B cell (primary cell): ENCODE data around the gene LRP2. TPM values are rescaled to one million over a fixed set of nuclear protein-coding genes. Genes with fewer than 3 reads are reported as not detected.

Source experiments
- ATAC-seq: fragments of 200-7000 bp; cut with Tn5 transposase; one replicate; pipeline ENCODE4 v1.10.0; 2021; ENCODE audit warnings: low read depth, mild to moderate bottlenecking, moderate number of reproducible peaks, moderate library complexity
- CTCF ChIA-PET: fragments of 350-600 bp; sonication (Branson Sonifier 250); formaldehyde crosslinking; loops from one replicate; lab custom pipeline; 2021; ENCODE audit warnings: antibody characterized with exemption, inconsistent platforms; lab: Charles Lee
- POLR2A ChIA-PET: fragments of 350-600 bp; sonication (Branson Sonifier 250); formaldehyde crosslinking; loops from one replicate; lab custom pipeline; 2021; ENCODE audit warnings: antibody characterized with exemption; lab: Charles Lee
- DNase-seq: peaks from one replicate; pipeline ENCODE4 v3.0.0; 2013
- H2AFZ ChIP-seq: 2 replicates; pipeline ENCODE4 v1.6.1; 2012; ENCODE audit warnings: mild to moderate bottlenecking, low read depth, low read length; ENCODE audit not compliant: insufficient read depth, poor library complexity, severe bottlenecking
- H3K27ac ChIP-seq, 2 donors: 1 replicate in 1 of 2; 2 replicates in 1 of 2; pipeline ENCODE4 v1.5.1; 2012 to 2013; ENCODE audit warnings: low read length in 2 of 2, mild to moderate bottlenecking in 2 of 2, moderate library complexity in 1 of 2
- H3K27me3 ChIP-seq, 4 experiments: fragments of 200-600 bp in 1 of 4; sonication (generic) in 1 of 4; replicated peaks in 1 of 4; 1 replicate in 2 of 4; 2 replicates in 2 of 4; pipeline versions ENCODE4 v1.6.1 to v1.7.0; 2013 to 2016; ENCODE audit warnings: low read length in 3 of 4, mild to moderate bottlenecking in 2 of 4, mixed read lengths in 1 of 4, moderate library complexity in 1 of 4; ENCODE audit not compliant: insufficient read depth in 4 of 4, control insufficient read depth in 3 of 4; ENCODE audit errors: control extremely low read depth in 1 of 4
- H3K36me3 ChIP-seq, 2 experiments: replicated peaks in 1 of 2; 1 replicate in 1 of 2; 2 replicates in 1 of 2; pipeline versions ENCODE4 v1.6.1 to v1.7.1; 2013; ENCODE audit warnings: low read length in 1 of 2; ENCODE audit not compliant: insufficient read depth in 2 of 2, control insufficient read depth in 1 of 2; ENCODE audit errors: control extremely low read depth in 1 of 2, extremely low read depth in 1 of 2
- H3K4me1 ChIP-seq, 2 donors: fragments of 200-600 bp in 1 of 2; sonication (generic) in 1 of 2; 1 replicate in 1 of 2; 2 replicates in 1 of 2; pipeline versions ENCODE4 v1.5.1 to v1.6.1; 2013 to 2017; ENCODE audit warnings: low read length in 2 of 2; ENCODE audit not compliant: control insufficient read depth in 2 of 2, insufficient read depth in 2 of 2
- H3K4me2 ChIP-seq: replicated peaks from 2 replicates; pipeline ENCODE3; 2012; ENCODE audit warnings: mild to moderate bottlenecking, low read depth, low read length; ENCODE audit not compliant: poor library complexity, severe bottlenecking
- H3K4me3 ChIP-seq, 5 experiments: fragments of 200-600 bp in 1 of 5; sonication (generic) in 1 of 5; 1 replicate in 3 of 5; 2 replicates in 2 of 5; pipeline versions ENCODE4 v1.5.1 to v1.7.0; 2011 to 2016; ENCODE audit warnings: low read length in 4 of 5, mild to moderate bottlenecking in 4 of 5, low read depth in 2 of 5, control low read depth in 1 of 5, moderate library complexity in 1 of 5; ENCODE audit not compliant: insufficient read depth in 1 of 5; ENCODE audit errors: control extremely low read depth in 1 of 5, extremely low read depth in 1 of 5
- H3K79me2 ChIP-seq: fragments of 200-600 bp; sonication (generic); one replicate; pipeline ENCODE4 v1.6.0; 2016; ENCODE audit warnings: low read length; ENCODE audit not compliant: control insufficient read depth, insufficient read depth
- H3K9ac ChIP-seq: fragments of 200-600 bp; sonication (generic); 2 replicates; pipeline ENCODE4 v1.6.1; 2017; ENCODE audit warnings: mild to moderate bottlenecking, low read length, moderate library complexity
- H3K9me3 ChIP-seq, 3 donors: one replicate each; pipeline versions ENCODE4 v1.6.1 to v1.7.1; 2013; ENCODE audit warnings: low read length in 2 of 3; ENCODE audit not compliant: control insufficient read depth in 2 of 3, insufficient read depth in 1 of 3; ENCODE audit errors: control extremely low read depth in 1 of 3
- H4K20me1 ChIP-seq: 2 replicates; pipeline ENCODE4 v1.6.0; 2012; ENCODE audit warnings: mild to moderate bottlenecking, low read length; ENCODE audit not compliant: insufficient read depth, control insufficient read depth, poor library complexity, severe bottlenecking
- H3K27ac Mint-ChIP-seq: one replicate; pipeline ENCODE4 v1.8.0; 2021; ENCODE audit warnings: mixed read lengths
- H3K27me3 Mint-ChIP-seq: one replicate; pipeline ENCODE4 v1.8.0; 2021; ENCODE audit warnings: mixed read lengths
- H3K4me1 Mint-ChIP-seq: one replicate; pipeline ENCODE4 v1.8.0; 2021; ENCODE audit warnings: mixed read lengths
- H3K4me3 Mint-ChIP-seq: one replicate; pipeline ENCODE4 v1.8.0; 2021; ENCODE audit warnings: mixed read lengths
- H3K9me3 Mint-ChIP-seq: one replicate; pipeline ENCODE4 v1.8.0; 2022; ENCODE audit warnings: mixed read lengths; ENCODE audit not compliant: insufficient read depth
- EZH2 ChIP-seq: IDR thresholded peaks from 2 replicates; pipeline ENCODE4 v1.6.1; 2012; ENCODE audit warnings: borderline replicate concordance, low read depth, mild to moderate bottlenecking, moderate library complexity, low read length; ENCODE audit not compliant: insufficient read depth, poor library complexity, severe bottlenecking
- WGBS: methylation state at CpG from one replicate; pipeline ENCODE4 v1.1.5; 2013; ENCODE audit warnings: missing lambda C conversion rate; ENCODE audit not compliant: insufficient coverage; 5-methylcytosine and 5-hydroxymethylcytosine counted together
- intact Hi-C: fragments of 100-400 bp; cut with micrococcal nuclease; formaldehyde crosslinking; loops from one replicate; pipeline ENCODE4 v1.10.0; 2022
- polyA plus RNA-seq: library from polyadenylated mRNA; depleted of rRNA; stranded (reverse); fragments of >200 nt; gene quantifications from 2 replicates; pipeline ENCODE4 v1.2.3, GENCODE V29; 2012
- total RNA-seq, 2 donors: library from RNA; stranded (reverse); fragments of 120-200 nt in 1 of 2; gene quantifications; 1 replicate in 1 of 2; 2 replicates in 1 of 2; pipeline versions ENCODE4 v1.2.3 to v1.2.4, GENCODE V29; 2013 to 2022
- TF ChIP-seq, protein P1 (sequence below): fragments of 200-600 bp; IDR thresholded peaks from one replicate; pipeline ENCODE4 v1.8.0; 2022; ENCODE audit warnings: antibody characterized with exemption, mild to moderate bottlenecking

The LRP2 gene
- total and polyA plus RNA-seq, 2 donors (not counting 1 experiment from before 2014, with no cell fraction given) = not detected

DNA sequence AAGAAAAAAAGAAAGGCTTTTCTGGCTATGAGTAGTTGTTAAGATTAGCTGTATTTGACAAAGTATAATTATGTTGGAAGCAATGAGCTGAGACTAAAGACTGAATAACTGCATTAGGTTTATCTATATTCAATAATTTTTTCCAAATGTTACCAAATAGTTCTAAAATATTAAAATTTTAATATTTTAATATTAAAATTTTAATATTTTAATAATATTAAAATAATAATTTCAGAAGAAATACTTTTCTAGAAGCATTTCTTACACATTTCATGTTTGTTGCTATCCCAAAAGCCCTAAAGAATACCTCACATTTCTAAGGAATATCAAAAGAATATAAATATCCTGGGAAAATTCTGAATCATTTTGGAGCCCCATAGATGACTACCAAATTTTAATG is 74.7 kb downstream of the LRP2 start:
- H3K9me3 Mint-ChIP-seq = no peaks in the 10 kb centered on the region
- POLR2A ChIA-PET = no interaction called here

DNA sequence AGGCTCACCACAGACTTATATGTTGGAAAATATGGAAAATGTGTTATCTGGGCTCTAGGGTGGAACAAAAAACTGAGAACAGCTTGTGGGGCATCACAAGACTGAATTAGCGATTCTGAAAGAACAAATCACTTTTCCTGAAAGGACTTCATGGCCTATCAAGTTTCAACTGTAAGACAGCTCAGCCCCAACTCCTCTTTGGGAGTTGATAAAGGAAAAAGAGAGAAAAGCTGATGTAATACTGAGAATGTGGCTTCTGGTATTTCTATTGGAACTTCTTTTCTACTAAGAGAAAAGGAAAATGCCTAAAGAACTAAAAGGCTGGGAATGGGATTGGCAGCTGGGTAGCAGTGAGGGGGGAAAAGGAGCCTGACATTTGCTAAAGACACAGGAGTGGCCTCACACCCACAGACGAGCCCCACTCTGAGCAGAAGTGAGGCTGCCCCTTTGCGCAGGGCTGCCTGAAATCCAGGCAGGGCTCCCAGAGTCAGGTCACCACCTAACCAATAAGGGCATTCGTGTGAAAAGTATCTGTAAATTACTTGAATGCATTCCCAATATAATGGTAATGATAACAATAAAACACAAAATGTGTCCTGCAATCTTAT is 75.6 kb downstream of the LRP2 start:
- Histone ChIP-seq H3K27me3 (no peaks in the 10 kb centered on the region), H3K79me2 (no peaks in the 10 kb centered on the region), H3K36me3 (no peaks in the 10 kb centered on the region), H4K20me1 (no peaks in the 10 kb centered on the region), H3K9me3 (no peaks in the 10 kb centered on the region), H3K4me1 (no peaks in the 10 kb centered on the region), H3K4me3 (no peak overlapping the region), H2AFZ (no peak overlapping the region), H3K27ac (no peak overlapping the region), H3K4me2 (no peak overlapping the region), H3K9ac (no peak overlapping the region)
- Mint-ChIP-seq H3K4me3 (no peak overlapping the region), H3K4me1 (no peaks in the 10 kb centered on the region), H3K9me3 (no peaks in the 10 kb centered on the region), H3K27ac (no peak overlapping the region), H3K27me3 (peaks cover 4% of the 10 kb centered on the region)
- TF ChIP-seq EZH2 = no peak
- TF ChIP-seq, protein P1, sequence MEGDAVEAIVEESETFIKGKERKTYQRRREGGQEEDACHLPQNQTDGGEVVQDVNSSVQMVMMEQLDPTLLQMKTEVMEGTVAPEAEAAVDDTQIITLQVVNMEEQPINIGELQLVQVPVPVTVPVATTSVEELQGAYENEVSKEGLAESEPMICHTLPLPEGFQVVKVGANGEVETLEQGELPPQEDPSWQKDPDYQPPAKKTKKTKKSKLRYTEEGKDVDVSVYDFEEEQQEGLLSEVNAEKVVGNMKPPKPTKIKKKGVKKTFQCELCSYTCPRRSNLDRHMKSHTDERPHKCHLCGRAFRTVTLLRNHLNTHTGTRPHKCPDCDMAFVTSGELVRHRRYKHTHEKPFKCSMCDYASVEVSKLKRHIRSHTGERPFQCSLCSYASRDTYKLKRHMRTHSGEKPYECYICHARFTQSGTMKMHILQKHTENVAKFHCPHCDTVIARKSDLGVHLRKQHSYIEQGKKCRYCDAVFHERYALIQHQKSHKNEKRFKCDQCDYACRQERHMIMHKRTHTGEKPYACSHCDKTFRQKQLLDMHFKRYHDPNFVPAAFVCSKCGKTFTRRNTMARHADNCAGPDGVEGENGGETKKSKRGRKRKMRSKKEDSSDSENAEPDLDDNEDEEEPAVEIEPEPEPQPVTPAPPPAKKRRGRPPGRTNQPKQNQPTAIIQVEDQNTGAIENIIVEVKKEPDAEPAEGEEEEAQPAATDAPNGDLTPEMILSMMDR = no peak
- DNase-seq = no peak
- no peak for ATAC-seq
- no CpG with 5 or more reads among the region's 4 CpGs for WGBS
- intact Hi-C loops = no loop called here
- ChIA-PET POLR2A (no interaction called here), CTCF (no interaction called here)

More for the DNA sequence above, 74.7 kb downstream of the LRP2 start:
- no peak for ATAC-seq
- H2AFZ ChIP-seq = no peak overlapping the region
- H3K79me2 ChIP-seq = no peaks in the 10 kb centered on the region
- H3K4me1 ChIP-seq = no peaks in the 10 kb centered on the region
- Mint-ChIP-seq H3K4me1 (no peaks in the 10 kb centered on the region), H3K27ac (no peak overlapping the region), H3K4me3 (no peak overlapping the region), H3K27me3 (peaks cover 4% of the 10 kb centered on the region)
- no peak for TF ChIP-seq EZH2
- TF ChIP-seq, protein P1 = no peak
- H3K27ac ChIP-seq = no peak overlapping the region
- no peaks in the 10 kb centered on the region for H4K20me1 ChIP-seq
- intact Hi-C loops = no loop called here
- no peak overlapping the region for H3K4me2 ChIP-seq
- no peak overlapping the region for H3K4me3 ChIP-seq
- H3K36me3 ChIP-seq = no peaks in the 10 kb centered on the region
- H3K27me3 ChIP-seq = no peaks in the 10 kb centered on the region
- DNase-seq = no peak
- CTCF ChIA-PET = no interaction called here
- H3K9ac ChIP-seq = no peak overlapping the region
- H3K9me3 ChIP-seq = no peaks in the 10 kb centered on the region
